D721Med (cell line): ENCODE measurements around the gene GNAS.

ENCODE experiments used
- DNase-seq: peaks from one replicate; pipeline ENCODE4 v3.0.0; 2011; ENCODE audit warnings: low spot score; ENCODE audit not compliant: insufficient read length
- FAIRE-seq: peaks from 2 replicates; lab custom pipeline; 2011; peaks lifted over from hg19 to GRCh38; lab: Jason Lieb, UNC
- TF ChIP-seq, protein P1 (sequence below): IDR thresholded peaks from 2 replicates; pipeline ENCODE4 v1.5.1; 2012; ENCODE audit warnings: mild to moderate bottlenecking, control low read depth; ENCODE audit not compliant: insufficient read depth; ENCODE audit errors: missing control alignments

Gene GNAS

DNA sequence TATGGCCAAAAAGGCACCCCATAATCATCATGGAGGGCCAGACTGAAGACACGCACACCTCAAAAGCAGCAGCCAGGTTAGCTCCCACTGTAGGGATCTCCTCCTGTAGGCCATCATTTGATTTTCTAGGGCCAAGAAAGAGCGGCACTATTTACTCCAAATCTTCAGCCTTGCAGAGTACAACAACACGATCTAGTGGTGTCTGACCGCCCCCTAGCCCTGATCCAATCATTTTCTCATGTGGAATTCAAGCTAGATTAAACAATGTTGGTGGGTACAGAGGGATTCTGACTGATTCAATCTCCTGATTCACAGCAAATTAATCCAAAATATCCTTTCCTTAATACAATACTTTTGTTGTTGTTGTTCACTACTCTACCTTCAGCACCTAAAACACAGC is 14.3 kb upstream of the GNAS start:
- TF ChIP-seq, protein P1, sequence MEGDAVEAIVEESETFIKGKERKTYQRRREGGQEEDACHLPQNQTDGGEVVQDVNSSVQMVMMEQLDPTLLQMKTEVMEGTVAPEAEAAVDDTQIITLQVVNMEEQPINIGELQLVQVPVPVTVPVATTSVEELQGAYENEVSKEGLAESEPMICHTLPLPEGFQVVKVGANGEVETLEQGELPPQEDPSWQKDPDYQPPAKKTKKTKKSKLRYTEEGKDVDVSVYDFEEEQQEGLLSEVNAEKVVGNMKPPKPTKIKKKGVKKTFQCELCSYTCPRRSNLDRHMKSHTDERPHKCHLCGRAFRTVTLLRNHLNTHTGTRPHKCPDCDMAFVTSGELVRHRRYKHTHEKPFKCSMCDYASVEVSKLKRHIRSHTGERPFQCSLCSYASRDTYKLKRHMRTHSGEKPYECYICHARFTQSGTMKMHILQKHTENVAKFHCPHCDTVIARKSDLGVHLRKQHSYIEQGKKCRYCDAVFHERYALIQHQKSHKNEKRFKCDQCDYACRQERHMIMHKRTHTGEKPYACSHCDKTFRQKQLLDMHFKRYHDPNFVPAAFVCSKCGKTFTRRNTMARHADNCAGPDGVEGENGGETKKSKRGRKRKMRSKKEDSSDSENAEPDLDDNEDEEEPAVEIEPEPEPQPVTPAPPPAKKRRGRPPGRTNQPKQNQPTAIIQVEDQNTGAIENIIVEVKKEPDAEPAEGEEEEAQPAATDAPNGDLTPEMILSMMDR = no peak
- DNase-seq (no peak), FAIRE-seq (no peak)

DNA sequence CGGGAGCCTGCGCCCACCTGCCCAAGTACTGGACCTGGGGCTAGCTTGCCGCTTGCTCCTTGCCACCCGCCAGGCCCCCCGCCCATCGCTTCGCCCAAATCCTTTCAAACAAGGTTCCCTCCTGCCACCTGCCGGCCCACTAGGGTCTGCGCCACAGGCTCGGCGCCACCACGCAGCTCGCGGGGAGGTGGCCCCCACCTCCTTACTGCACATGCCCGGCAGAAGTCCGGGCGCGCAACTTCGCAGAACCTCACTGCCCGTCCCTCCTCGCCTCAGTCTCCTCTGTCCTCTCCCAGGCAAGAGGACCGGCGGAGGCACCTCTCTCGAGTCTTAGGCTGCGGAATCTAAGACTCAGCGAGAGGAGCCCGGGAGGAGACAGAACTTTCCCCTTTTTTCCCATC is 13.0 kb upstream of the GNAS start:
- DNase-seq (no peak), FAIRE-seq (no peak)
- TF ChIP-seq, protein P1 = peak; percentile 24

DNA sequence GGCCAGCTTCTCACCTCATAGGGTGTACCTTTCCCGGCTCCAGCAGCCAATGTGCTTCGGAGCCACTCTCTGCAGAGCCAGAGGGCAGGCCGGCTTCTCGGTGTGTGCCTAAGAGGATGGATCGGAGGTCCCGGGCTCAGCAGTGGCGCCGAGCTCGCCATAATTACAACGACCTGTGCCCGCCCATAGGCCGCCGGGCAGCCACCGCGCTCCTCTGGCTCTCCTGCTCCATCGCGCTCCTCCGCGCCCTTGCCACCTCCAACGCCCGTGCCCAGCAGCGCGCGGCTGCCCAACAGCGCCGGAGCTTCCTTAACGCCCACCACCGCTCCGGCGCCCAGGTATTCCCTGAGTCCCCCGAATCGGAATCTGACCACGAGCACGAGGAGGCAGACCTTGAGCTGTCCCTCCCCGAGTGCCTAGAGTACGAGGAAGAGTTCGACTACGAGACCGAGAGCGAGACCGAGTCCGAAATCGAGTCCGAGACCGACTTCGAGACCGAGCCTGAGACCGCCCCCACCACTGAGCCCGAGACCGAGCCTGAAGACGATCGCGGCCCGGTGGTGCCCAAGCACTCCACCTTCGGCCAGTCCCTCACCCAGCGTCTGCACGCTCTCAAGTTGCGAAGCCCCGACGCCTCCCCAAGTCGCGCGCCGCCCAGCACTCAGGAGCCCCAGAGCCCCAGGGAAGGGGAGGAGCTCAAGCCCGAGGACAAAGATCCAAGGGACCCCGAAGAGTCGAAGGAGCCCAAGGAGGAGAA is 12.3 kb upstream of the GNAS start:
- no peak for FAIRE-seq
- TF ChIP-seq, protein P1 = no peak
- no peak for DNase-seq

DNA sequence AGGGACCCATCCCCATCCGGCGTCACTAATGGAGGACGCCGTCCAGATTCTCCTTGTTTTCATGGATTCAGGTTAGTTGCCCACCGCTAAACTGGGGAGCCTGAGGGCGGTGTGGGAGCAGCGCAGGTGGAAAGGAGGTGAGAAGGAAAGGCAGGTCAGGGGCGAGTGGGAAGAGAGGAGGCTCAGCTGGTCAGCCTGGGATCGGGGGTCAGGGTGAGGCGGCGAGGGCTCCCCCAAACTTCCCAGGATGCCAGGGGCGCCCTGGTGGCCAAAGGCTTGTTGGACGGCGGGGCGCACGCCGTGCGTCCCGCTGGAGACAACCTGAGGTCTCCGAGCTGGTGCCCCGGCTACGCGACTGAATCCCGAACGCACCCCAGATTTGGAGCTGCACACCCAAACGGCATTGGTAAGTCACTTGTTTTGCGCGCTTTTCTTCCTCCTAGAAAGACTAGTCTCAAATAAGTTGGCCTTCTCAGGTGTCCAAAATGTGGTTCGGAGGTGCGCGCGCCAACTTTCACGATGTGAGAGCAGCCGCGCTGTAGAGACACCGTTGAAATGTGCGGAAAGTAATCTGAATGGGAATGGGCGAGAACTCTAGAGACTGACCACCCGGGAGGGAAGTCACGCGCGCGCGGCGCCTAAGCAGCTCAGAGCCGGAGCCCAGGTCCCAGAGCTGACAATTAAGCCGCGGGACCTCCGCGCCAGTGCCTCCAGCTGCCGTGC is 11.5 kb upstream of the GNAS start:
- TF ChIP-seq, protein P1 = no peak
- DNase-seq (no peak), FAIRE-seq (no peak)

DNA sequence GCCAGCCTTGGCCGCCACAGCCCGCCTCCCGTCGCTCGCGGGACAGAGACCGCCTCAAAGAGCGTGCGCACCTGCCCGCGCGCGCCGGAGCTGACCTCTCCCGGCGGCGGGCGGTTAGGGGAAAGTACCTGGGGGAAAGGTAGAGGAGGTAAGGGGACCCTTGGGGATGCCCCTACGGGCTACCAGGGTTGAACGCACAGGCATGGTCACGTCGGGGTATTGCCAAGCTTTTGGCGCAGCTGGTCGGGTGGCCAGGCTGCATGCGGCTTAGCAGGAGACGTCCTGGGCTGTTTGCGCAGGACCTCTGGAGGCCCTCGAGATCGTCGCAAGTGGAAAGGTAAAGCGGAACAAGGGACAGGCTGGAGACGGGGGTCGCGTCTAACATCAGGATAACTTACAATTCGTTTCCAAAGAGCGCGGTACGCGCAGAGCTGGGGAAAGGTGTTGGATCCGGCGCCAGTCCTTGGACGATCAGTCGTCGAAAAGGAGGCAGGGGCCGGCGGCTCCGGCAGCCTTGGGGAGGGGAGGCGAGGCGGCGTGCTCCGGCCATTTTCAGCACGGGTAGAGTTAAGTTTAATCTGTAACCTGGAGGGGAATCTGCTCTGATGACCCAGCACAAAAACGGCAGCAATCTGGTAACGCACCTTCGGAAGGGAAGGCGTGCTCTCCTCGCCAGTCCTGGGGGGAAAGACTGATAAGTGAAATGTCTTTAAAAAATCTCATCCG is 10.8 kb upstream of the GNAS start:
- FAIRE-seq = no peak
- TF ChIP-seq, protein P1 = no peak
- no peak for DNase-seq

DNA sequence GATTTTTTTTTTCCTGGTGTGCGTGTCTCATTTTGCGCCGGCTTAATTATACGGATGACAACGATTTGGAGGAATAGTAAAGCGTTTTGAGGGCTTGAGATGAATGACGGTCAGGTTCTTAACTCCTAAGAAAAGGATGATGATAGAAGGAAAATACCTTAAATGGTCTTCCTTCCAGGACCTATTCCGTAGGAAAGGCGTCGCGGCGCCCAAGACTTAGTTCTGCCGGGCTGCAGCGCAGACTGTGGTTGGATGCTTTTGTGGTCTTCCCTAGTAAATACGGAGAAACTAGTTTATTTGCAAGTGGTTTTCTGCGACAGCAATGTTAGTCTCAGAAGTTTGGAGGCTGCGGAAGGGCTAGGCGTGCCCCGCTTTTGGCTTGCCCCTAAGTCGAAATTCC is 10.2 kb upstream of the GNAS start:
- no peak for DNase-seq
- TF ChIP-seq, protein P1 = no peak
- FAIRE-seq = no peak

DNA sequence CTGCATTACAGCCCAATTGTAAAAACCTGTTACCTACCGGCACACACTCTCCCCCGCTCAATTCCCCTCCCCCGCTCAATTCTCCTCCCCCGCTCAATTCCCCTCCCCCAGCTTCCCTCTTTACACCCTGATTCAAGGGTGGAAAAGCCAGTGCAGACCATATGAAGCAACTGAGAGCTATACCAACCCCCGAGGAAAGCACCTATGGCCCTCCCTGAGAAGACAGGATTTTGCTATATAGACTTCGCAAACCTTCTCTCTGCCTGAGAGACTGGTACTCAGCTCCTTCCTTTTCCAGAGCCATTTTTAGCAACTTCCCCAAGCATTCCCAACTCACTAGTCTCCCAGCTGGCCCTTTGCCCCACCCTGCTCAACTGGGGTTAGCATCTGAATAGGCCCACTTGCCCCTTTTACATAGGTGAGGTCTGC is 9.4 kb upstream of the GNAS start:
- TF ChIP-seq, protein P1 = no peak
- FAIRE-seq (no peak), DNase-seq (no peak)
